Measurements from ENCODE around the gene RRP1. TPM values are rescaled to one million over a fixed set of nuclear protein-coding genes. Genes with fewer than 3 reads are reported as not detected.

The RRP1 gene
- total RNA-seq, 1 experiment from 2014 or later, result 76.7 TPM

DNA sequence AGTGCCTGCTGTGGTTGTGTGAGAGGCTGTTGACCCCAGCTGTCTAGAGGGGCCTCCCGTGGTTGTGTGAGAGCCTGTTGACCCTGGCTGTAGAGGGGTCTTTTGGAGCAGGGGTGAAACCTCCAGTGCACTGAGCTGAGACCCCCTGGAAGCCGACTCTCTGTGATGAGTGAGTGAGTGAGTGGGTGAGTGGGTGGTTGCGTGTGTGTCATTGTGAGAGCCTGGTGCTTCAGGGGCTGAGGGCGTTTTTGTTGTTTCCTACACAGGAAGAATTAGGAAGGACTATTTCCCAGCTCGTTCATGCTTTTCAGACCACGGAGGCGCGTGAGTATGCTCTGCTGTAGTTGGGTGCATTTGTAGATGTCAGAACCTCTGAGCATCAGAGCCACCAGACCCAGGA is 3.0 kb downstream of the RRP1 start:
- no peak overlapping the region for H3K56ac ChIP-seq (ENCODE audit: insufficient read length, low read depth, low read length)
- no peaks in the 10 kb centered on the region for H3K9me3 ChIP-seq (ENCODE audit: control insufficient read depth, low read depth, low read length)
- H2BK15ac ChIP-seq (ENCODE audit: low read depth, low read length), result no peak overlapping the region
- H3K27ac Mint-ChIP-seq, result peak overlapping the region in 1 of 3 experiments; percentile 75; a peak in 1 of 7 replicates
- no peak overlapping the region for H2BK20ac ChIP-seq (ENCODE audit: low read depth, low read length, poor library complexity, severe bottlenecking)
- H3K79me1 ChIP-seq (ENCODE audit: insufficient read depth, low read depth, low read length, poor library complexity, severe bottlenecking), result peaks cover 4% of the 10 kb centered on the region
- no peak overlapping the region for H3K4ac ChIP-seq (ENCODE audit: low read depth, low read length)
- H4K20me1 ChIP-seq (ENCODE audit: control insufficient read depth, insufficient read depth, insufficient read length), result no peaks in the 10 kb centered on the region
- peaks cover 9% of the 10 kb centered on the region for H3K23me2 ChIP-seq (ENCODE audit: insufficient read length, low read depth, low read length, poor library complexity, severe bottlenecking)
- H3K36me3 Mint-ChIP-seq (ENCODE audit: insufficient read depth in 1 of 3, low read depth in 3 of 3), result peaks cover 49 to 74% (median 67%) of the 10 kb centered on the region in 3 experiments
- peaks cover 3 to 11% of the 10 kb centered on the region in 2 experiments for H3K4me1 Mint-ChIP-seq
- H3K27ac ChIP-seq (ENCODE audit: insufficient read length, low read depth, low read length), result no peak overlapping the region
- no peak overlapping the region for H3K9ac ChIP-seq (ENCODE audit: extremely low read depth, insufficient read length, low read length)
- no peak for DNase-seq
- H2BK5ac ChIP-seq (ENCODE audit: insufficient read length, low read length), result no peak overlapping the region
- H2BK12ac ChIP-seq (ENCODE audit: insufficient read length, low read depth, low read length), result no peak overlapping the region
- no peak overlapping the region for H4K8ac ChIP-seq (replicated peaks; ENCODE audit: insufficient read length, low read depth, low read length)
- H4K91ac ChIP-seq (ENCODE audit: insufficient read length, low read depth, low read length), result no peak overlapping the region
- no peak overlapping the region for H3K4me2 ChIP-seq (ENCODE audit: insufficient read depth, insufficient read length, low read length)
- no peak overlapping the region for H4K5ac ChIP-seq (ENCODE audit: insufficient read length, low read depth, low read length)
- no peak overlapping the region for H3K14ac ChIP-seq (ENCODE audit: insufficient read depth, low read length)
- H3K79me2 ChIP-seq (ENCODE audit: insufficient read depth, low read length), result peaks cover 14% of the 10 kb centered on the region; the same call in 1 of the 2 replicates
- no peaks in the 10 kb centered on the region for H3K27me3 Mint-ChIP-seq (ENCODE audit: low read depth)
- no CpG with 5 or more reads among the region's 8 CpGs for WGBS (ENCODE audit: extremely low coverage, insufficient read length, low lambda C conversion rate)
- H2AK5ac ChIP-seq (ENCODE audit: insufficient read length, low read length), result no peak overlapping the region
- TF ChIP-seq, protein P1, sequence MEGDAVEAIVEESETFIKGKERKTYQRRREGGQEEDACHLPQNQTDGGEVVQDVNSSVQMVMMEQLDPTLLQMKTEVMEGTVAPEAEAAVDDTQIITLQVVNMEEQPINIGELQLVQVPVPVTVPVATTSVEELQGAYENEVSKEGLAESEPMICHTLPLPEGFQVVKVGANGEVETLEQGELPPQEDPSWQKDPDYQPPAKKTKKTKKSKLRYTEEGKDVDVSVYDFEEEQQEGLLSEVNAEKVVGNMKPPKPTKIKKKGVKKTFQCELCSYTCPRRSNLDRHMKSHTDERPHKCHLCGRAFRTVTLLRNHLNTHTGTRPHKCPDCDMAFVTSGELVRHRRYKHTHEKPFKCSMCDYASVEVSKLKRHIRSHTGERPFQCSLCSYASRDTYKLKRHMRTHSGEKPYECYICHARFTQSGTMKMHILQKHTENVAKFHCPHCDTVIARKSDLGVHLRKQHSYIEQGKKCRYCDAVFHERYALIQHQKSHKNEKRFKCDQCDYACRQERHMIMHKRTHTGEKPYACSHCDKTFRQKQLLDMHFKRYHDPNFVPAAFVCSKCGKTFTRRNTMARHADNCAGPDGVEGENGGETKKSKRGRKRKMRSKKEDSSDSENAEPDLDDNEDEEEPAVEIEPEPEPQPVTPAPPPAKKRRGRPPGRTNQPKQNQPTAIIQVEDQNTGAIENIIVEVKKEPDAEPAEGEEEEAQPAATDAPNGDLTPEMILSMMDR (conservative IDR thresholded peaks at IDR 0.05), result no peak
- no peaks in the 10 kb centered on the region for H3K27me3 ChIP-seq (ENCODE audit: insufficient read depth, low read length)
- H3K18ac ChIP-seq (ENCODE audit: insufficient read length, low read depth, low read length), result no peak overlapping the region
- no peak overlapping the region for H3T11ph ChIP-seq (ENCODE audit: low read length)
- H2BK120ac ChIP-seq (ENCODE audit: low read depth, low read length, poor library complexity, severe bottlenecking), result no peak overlapping the region
- peaks cover 3% of the 10 kb centered on the region in 2 experiments; a peak in 2 of 5 replicates for H3K9me3 Mint-ChIP-seq
- no peak overlapping the region for H3K23ac ChIP-seq (ENCODE audit: insufficient read length, low read depth, low read length)
- peak overlapping the region in 1 of 2 experiments; percentile 66; a peak in 3 of 5 replicates for H3K4me3 Mint-ChIP-seq
- H3K4me1 ChIP-seq (ENCODE audit: insufficient read depth, low read length), result no peaks in the 10 kb centered on the region
- no peak overlapping the region for H2AFZ ChIP-seq (ENCODE audit: low read length)

All from H9 (cell line).